Aorta (tissue), 5 donors: ENCODE results near the gene USP10. TPM values are rescaled to one million over a fixed set of nuclear protein-coding genes. Genes with fewer than 3 reads are reported as not detected.
A peak's percentile ranks its signal among the peaks of the same experiment; 100 is the strongest.

Experiments
- ATAC-seq: fragments of 200-7000 bp; cut with Tn5 transposase; one replicate; pipeline ENCODE4 v1.9.1; 2022; ENCODE audit warnings: moderate library complexity; ENCODE audit not compliant: low FRiP score
- DNase-seq, 2 donors: peaks; one replicate each; pipeline ENCODE4 v3.0.0-alpha.2; 2020
- H3K27ac ChIP-seq, 2 donors: one replicate each; pipeline ENCODE4 v1.5.1; 2013; ENCODE audit warnings: low read length in 2 of 2, mild to moderate bottlenecking in 2 of 2, moderate library complexity in 2 of 2, control low read depth in 1 of 2, inconsistent platforms in 1 of 2, low read depth in 1 of 2
- H3K27me3 ChIP-seq, 2 donors: one replicate each; pipeline ENCODE4 v1.6.1; 2013; ENCODE audit warnings: control low read depth in 1 of 2, low read length in 1 of 2, mild to moderate bottlenecking in 1 of 2, moderate library complexity in 1 of 2; ENCODE audit not compliant: insufficient read depth in 2 of 2, control insufficient read depth in 1 of 2
- H3K36me3 ChIP-seq, 2 donors: one replicate each; pipeline ENCODE4 v1.6.1; 2013; ENCODE audit warnings: control low read depth in 1 of 2, low read length in 1 of 2, mild to moderate bottlenecking in 1 of 2; ENCODE audit not compliant: insufficient read depth in 2 of 2, control insufficient read depth in 1 of 2
- H3K4me1 ChIP-seq, 2 donors: one replicate each; pipeline ENCODE4 v1.6.1; 2013; ENCODE audit warnings: low read length in 2 of 2, control low read depth in 1 of 2, mild to moderate bottlenecking in 1 of 2, moderate library complexity in 1 of 2; ENCODE audit not compliant: insufficient read depth in 2 of 2, control insufficient read depth in 1 of 2
- H3K4me3 ChIP-seq, 2 donors: one replicate each; pipeline ENCODE4 v1.5.1; 2013; ENCODE audit warnings: low read length in 2 of 2, control low read depth in 1 of 2, mild to moderate bottlenecking in 1 of 2
- H3K9me3 ChIP-seq: one replicate; pipeline ENCODE4 v1.6.1; 2013; ENCODE audit warnings: mild to moderate bottlenecking, low read length; ENCODE audit not compliant: control insufficient read depth
- WGBS, 2 donors: extraction: QIAGEN DNeasy Blood & Tissue Kit; methylation state at CpG; one replicate each; pipeline ENCODE4 v1.1.7; 2013; 5-methylcytosine and 5-hydroxymethylcytosine counted together
- intact Hi-C, 2 donors: fragments of 100-400 bp; cut with DNase I; formaldehyde crosslinking; loops; one replicate each; pipeline versions ENCODE4 v1.14.2 to v1.15.0; 2022
- polyA plus RNA-seq, 2 donors: library from polyadenylated mRNA; stranded (reverse); fragments of 200-250 nt; gene quantifications; one replicate each; pipeline ENCODE4 v1.2.3, GENCODE V29; 2013
- total RNA-seq, 2 donors: library from RNA; stranded (reverse); fragmentation: NEBNext Ultra II Directional; extraction: Animal tissue kit (Norgen Biotek cat#: 25700); gene quantifications; one replicate each; pipeline ENCODE4 v1.2.1, GENCODE V29; 2021
- donor health status: healthy with polysubstance abuse.
- donor health status: Bipolar disorder and iron deficiency.
- donor health status: DM: no; HTN: no; CAD: no.
- donor health status: DM: no; HTN: no; CAD: no.
- donor health status: DM: yes; HTN: yes; CAD: no.

Gene USP10
- total and polyA plus RNA-seq, 4 donors: 14.0 to 59.4 (median 40.1) TPM

DNA sequence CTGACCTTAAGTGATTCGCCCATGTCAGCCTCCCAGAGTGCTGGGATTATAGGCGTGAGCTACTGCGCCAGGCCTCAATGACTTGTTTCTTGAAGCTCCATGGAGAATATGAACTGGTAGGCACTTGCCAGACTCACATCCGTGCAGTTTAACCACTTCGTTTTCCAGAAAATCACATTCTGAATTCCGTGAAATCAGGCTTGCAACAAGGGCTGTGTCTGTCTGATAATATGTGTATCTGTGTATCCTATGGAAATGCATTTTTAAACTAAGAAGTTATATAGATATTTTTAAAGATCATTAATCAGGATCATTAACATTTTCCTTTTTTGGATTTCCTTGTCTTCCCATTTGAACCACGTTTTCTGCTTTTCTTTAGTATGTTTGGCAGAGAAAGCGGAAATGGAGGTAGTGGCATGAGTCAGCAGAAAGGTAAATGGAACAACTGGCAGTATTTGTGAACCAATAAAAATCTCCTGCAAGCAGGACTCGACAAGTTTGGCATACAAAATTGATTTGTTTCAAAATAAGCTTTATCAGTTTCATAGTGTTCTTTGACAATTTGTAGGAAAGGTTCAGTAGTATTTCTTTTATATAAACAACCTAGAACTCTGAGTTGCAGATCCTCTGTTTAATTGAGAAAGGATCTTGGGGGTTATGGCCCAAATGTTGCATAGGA is 33.0 kb downstream of the USP10 start:
- no peaks in the 10 kb centered on the region for H3K27me3 ChIP-seq
- intact Hi-C loops: no loop called here
- H3K4me3 ChIP-seq: no peak overlapping the region
- H3K9me3 ChIP-seq: no peaks in the 10 kb centered on the region
- DNase-seq (no peak), ATAC-seq (no peak)
- peak overlapping the region in 1 of 2 donors; percentile 43 for H3K27ac ChIP-seq
- 76% methylated on average over 9 of the region's 9 CpGs for WGBS, 2 donors
- H3K4me1 ChIP-seq: peaks cover 0 to 1% of the 10 kb centered on the region in 2 donors
- H3K36me3 ChIP-seq: no peaks in the 10 kb centered on the region

- Histone ChIP-seq H3K27ac (no peak overlapping the region), H3K9me3 (no peaks in the 10 kb centered on the region), H3K4me3 (no peak overlapping the region), H3K27me3 (no peaks in the 10 kb centered on the region), H3K36me3 (no peaks in the 10 kb centered on the region), H3K4me1 (peaks cover 0 to 1% of the 10 kb centered on the region in 2 donors)
- ATAC-seq: no peak
- intact Hi-C loops: no loop called here
- WGBS, 2 donors: 81% methylated on average over 17 of the region's 17 CpGs
- DNase-seq: no peak
Measured at GRCh38 chr16:84735849-84736586, 36.2 kb downstream of the USP10 start.

GRCh38 chr16:84737192-84738011 is 37.6 kb downstream of the USP10 start:
- H3K27ac ChIP-seq: no peak overlapping the region
- H3K36me3 ChIP-seq: no peaks in the 10 kb centered on the region
- H3K4me3 ChIP-seq: no peak overlapping the region
- DNase-seq (no peak), ATAC-seq (no peak)
- intact Hi-C loops: loop anchor here in 1 of 2 donors (1.0 kb wide), 1 partner anchor 115 kb away; no protein-coding TSS in a partner anchor
- H3K4me1 ChIP-seq: no peaks in the 10 kb centered on the region
- H3K9me3 ChIP-seq: no peaks in the 10 kb centered on the region
- H3K27me3 ChIP-seq: no peaks in the 10 kb centered on the region
- 83 to 84% methylated on average over 12 of the region's 12 CpGs for WGBS, 2 donors

DNA sequence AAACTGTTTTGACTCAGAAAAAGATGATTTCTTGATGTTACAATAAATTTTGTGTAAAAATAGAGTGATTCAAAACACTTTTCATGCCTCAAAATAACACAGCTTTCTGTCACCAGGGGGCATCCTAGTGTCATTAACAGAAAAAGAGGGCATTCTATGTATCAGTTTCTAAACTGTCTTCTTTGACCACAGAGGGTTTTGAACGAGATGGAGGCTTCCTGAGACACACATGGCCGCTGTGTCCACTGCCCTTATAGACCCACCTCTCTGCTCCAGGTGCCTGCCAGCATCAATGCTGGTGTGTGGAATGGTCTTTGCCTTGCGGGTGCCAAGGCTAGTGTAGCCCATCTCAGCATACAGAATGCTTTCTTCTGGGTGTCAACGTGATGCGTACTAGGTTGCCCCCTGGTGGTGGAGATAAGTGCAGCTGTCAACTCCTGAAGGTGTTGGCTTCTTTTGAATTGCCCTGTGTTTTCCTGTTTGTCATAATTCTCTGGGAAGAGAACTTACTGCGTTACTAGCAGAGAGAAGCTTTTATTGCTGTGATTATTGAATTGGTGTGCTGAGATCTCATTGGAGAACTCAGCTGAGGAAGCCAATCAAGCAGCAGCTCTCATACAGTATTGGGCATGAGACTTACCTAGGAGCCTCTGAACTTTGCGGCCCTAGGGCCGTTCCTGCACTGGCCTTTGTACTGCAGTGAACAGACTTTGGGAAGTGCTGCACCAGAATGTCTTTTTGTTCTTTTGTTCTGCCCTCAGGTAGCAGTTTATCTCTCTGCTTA is 38.6 kb downstream of the USP10 start:
- Histone ChIP-seq H3K36me3 (no peaks in the 10 kb centered on the region), H3K27me3 (no peaks in the 10 kb centered on the region), H3K9me3 (no peaks in the 10 kb centered on the region), H3K4me1 (no peaks in the 10 kb centered on the region), H3K27ac (no peak overlapping the region), H3K4me3 (no peak overlapping the region)
- 55 to 68% methylated on average over 8 of the region's 8 CpGs for WGBS, 2 donors
- ATAC-seq: peak; percentile 85
- peak; percentile 78 to 86 for DNase-seq
- intact Hi-C loops: loop anchor here in 1 of 2 donors (1.0 kb wide), 1 partner anchor 116 kb away; no protein-coding TSS in a partner anchor

GRCh38 chr16:84739349-84740124 is 39.7 kb downstream of the USP10 start:
- H3K9me3 ChIP-seq: no peaks in the 10 kb centered on the region
- H3K27me3 ChIP-seq: no peaks in the 10 kb centered on the region
- H3K4me3 ChIP-seq: no peak overlapping the region
- WGBS, 2 donors: 76 to 82% methylated on average over 7 of the region's 7 CpGs
- intact Hi-C loops: no loop called here
- H3K27ac ChIP-seq: no peak overlapping the region
- no peak for DNase-seq
- no peaks in the 10 kb centered on the region for H3K4me1 ChIP-seq
- no peak for ATAC-seq
- no peaks in the 10 kb centered on the region for H3K36me3 ChIP-seq

DNA sequence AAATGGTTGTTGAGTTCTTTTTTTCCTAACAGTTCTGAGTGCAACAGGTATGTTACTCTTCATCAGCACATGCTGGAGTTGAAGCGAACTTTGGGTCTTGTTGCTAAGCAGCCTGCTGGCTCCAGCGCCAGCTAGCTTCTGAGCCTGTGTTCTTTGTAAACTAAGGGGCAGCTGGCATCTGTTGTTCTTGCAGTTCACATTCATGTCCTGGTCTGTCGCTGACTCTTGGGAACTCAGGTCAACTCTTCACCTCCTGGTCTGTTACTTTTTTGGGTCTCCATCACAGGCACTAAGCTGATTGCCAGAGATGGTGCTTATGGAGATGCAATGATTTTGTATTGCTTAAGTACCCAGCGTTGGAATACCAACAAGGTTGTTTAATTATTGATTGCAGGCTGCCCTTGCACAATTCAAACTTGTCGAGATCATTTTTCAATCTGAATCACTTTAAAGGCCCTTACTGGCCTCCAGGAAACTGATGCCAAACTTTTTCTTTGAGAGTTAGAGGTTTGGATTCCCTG is 40.9 kb downstream of the USP10 start:
- H3K4me1 ChIP-seq: no peaks in the 10 kb centered on the region

GRCh38 chr16:84741340-84741830 is 41.6 kb downstream of the USP10 start:
- Histone ChIP-seq H3K27ac (peak overlapping the region in 1 of 2 donors; percentile 29), H3K9me3 (no peaks in the 10 kb centered on the region)
- intact Hi-C loops: no loop called here

More for the DNA sequence above, 40.9 kb downstream of the USP10 start:
- intact Hi-C loops: no loop called here
- no peak for ATAC-seq
- Histone ChIP-seq H3K36me3 (no peaks in the 10 kb centered on the region), H3K27ac (no peak overlapping the region), H3K4me3 (no peak overlapping the region), H3K27me3 (no peaks in the 10 kb centered on the region), H3K9me3 (no peaks in the 10 kb centered on the region)
- no peak for DNase-seq
- WGBS, 2 donors: 63 to 70% methylated on average over 5 of the region's 5 CpGs

More at GRCh38 chr16:84741340-84741830, 41.6 kb downstream of the USP10 start:
- no peaks in the 10 kb centered on the region for H3K27me3 ChIP-seq
- 3 to 4% methylated on average over 4 of the region's 4 CpGs for WGBS, 2 donors
- H3K4me1 ChIP-seq: no peaks in the 10 kb centered on the region
- H3K36me3 ChIP-seq: no peaks in the 10 kb centered on the region
- DNase-seq (no peak), ATAC-seq (peak; percentile 22)
- no peak overlapping the region for H3K4me3 ChIP-seq
